HepG2 (cell line): ENCODE data around the gene TIMM8B. TPM values are rescaled to one million over a fixed set of nuclear protein-coding genes. Genes with fewer than 3 reads are reported as not detected.

Experiments used
- ATAD3A ChIP-seq: sonication (generic); formaldehyde crosslinking; IDR thresholded peaks from 2 replicates; pipeline ENCODE4 v1.4.0; 2020; ENCODE audit warnings: missing genetic modification reagents
- ATF2 ChIP-seq: sonication (generic); formaldehyde crosslinking; IDR thresholded peaks from 2 replicates; pipeline ENCODE4 v1.4.0; 2020; ENCODE audit warnings: missing genetic modification reagents
- DMAP1 ChIP-seq: IDR thresholded peaks from 2 replicates; pipeline ENCODE4 v1.6.1; 2016
- EHMT2 ChIP-seq: fragments of 200-600 bp; sonication (generic); IDR thresholded peaks from 2 replicates; pipeline ENCODE4 v1.7.0; 2017; ENCODE audit warnings: antibody characterized with exemption, low read depth, low read length, borderline replicate concordance
- ELF3 ChIP-seq: IDR thresholded peaks from 2 replicates; pipeline ENCODE4 v1.6.1; 2016; ENCODE audit warnings: missing genetic modification reagents, missing compliant biosample characterization
- FOXA1 ChIP-seq, 2 experiments: fragments of 450-650 bp in 1 of 2; sonication (generic) in 1 of 2; formaldehyde crosslinking in 1 of 2; IDR thresholded peaks; 2 replicates each; pipeline versions ENCODE4 v1.4.0 to v1.6.1; 2016 to 2020; ENCODE audit warnings: missing genetic modification reagents in 1 of 2
- HNF4G ChIP-seq, 2 experiments: sonication (generic) in 1 of 2; formaldehyde crosslinking in 1 of 2; IDR thresholded peaks; 2 replicates each; pipeline versions ENCODE4 v1.4.0 to v1.6.1; 2011 to 2020; ENCODE audit warnings: borderline replicate concordance in 2 of 2, low read depth in 2 of 2, mild to moderate bottlenecking in 2 of 2, low read length in 1 of 2, missing genetic modification reagents in 1 of 2, moderate library complexity in 1 of 2
- LRRFIP1 ChIP-seq: sonication (generic); formaldehyde crosslinking; conservative IDR thresholded peaks from 2 replicates; pipeline ENCODE4 v1.4.0; 2020; ENCODE audit warnings: missing genetic modification reagents
- SAP130 ChIP-seq: IDR thresholded peaks from 2 replicates; pipeline ENCODE4 v1.6.1; 2016; ENCODE audit warnings: low read depth
- TEAD3 ChIP-seq: optimal IDR thresholded peaks from 2 replicates; pipeline ENCODE3; 2016; ENCODE audit warnings: borderline replicate concordance
- XRCC5 ChIP-seq: fragments of 200-400 bp; formaldehyde crosslinking; optimal IDR thresholded peaks from 2 replicates; pipeline ENCODE3; 2017; ENCODE audit warnings: mild to moderate bottlenecking, low read length
- ZFP36L1 ChIP-seq: sonication (generic); formaldehyde crosslinking; IDR thresholded peaks from 2 replicates; pipeline ENCODE4 v1.8.0; 2022; ENCODE audit warnings: mild to moderate bottlenecking, missing genetic modification reagents, moderate library complexity
- ZNF407 ChIP-seq: sonication (generic); formaldehyde crosslinking; IDR thresholded peaks from one replicate; pipeline ENCODE4 v1.5.1; 2020; ENCODE audit warnings: mild to moderate bottlenecking, missing genetic modification reagents; ENCODE audit errors: not compliant biosample characterization
- ZNF776 ChIP-seq: sonication (generic); formaldehyde crosslinking; IDR thresholded peaks from 2 replicates; pipeline ENCODE4 v1.4.0; 2020; ENCODE audit warnings: mild to moderate bottlenecking, missing genetic modification reagents
- ZNF781 ChIP-seq: sonication (generic); formaldehyde crosslinking; IDR thresholded peaks from 2 replicates; pipeline ENCODE4 v1.5.1; 2020; ENCODE audit warnings: borderline replicate concordance, mild to moderate bottlenecking, missing genetic modification reagents; ENCODE audit errors: not compliant biosample characterization
- ZNF850 ChIP-seq: sonication (generic); formaldehyde crosslinking; conservative IDR thresholded peaks from 2 replicates; pipeline ENCODE4 v1.9.0; 2021; ENCODE audit warnings: mild to moderate bottlenecking, missing genetic modification reagents
- ZSCAN9 ChIP-seq: IDR thresholded peaks from 2 replicates; pipeline ENCODE4 v1.6.1; 2016; ENCODE audit warnings: borderline replicate concordance
- polyA plus RNA-seq, 8 experiments: library from polyadenylated mRNA; depleted of rRNA in 3 of 8; stranded (reverse) in 7 of 8; unstranded in 1 of 8; fragments of >200 nt; fragmentation: Illumina TruSeq in 4 of 8; extraction: Trizol in 4 of 8; gene quantifications; 2 replicates each; pipeline versions ENCODE4 v1.2.1 to v1.2.3, GENCODE V29; 2011 to 2016; ENCODE audit warnings: low read depth in 4 of 8, missing spikeins in 1 of 8, mixed read lengths in 1 of 8; ENCODE audit not compliant: insufficient read depth in 1 of 8
- total RNA-seq, 5 experiments: library from RNA; depleted of rRNA; stranded (reverse); fragments of >200 nt; fragmentation: Illumina TruSeq; extraction: Trizol; gene quantifications; 2 replicates each; pipeline ENCODE4 v1.2.3, GENCODE V29; 2016; ENCODE audit warnings: low read depth in 1 of 5

TIMM8B gene
- total and polyA plus RNA-seq, 2 of the 13 experiments (the other 11 are each of a cell fraction or from before 2014, with no cell fraction given), result 84.5 to 98.3 TPM

DNA sequence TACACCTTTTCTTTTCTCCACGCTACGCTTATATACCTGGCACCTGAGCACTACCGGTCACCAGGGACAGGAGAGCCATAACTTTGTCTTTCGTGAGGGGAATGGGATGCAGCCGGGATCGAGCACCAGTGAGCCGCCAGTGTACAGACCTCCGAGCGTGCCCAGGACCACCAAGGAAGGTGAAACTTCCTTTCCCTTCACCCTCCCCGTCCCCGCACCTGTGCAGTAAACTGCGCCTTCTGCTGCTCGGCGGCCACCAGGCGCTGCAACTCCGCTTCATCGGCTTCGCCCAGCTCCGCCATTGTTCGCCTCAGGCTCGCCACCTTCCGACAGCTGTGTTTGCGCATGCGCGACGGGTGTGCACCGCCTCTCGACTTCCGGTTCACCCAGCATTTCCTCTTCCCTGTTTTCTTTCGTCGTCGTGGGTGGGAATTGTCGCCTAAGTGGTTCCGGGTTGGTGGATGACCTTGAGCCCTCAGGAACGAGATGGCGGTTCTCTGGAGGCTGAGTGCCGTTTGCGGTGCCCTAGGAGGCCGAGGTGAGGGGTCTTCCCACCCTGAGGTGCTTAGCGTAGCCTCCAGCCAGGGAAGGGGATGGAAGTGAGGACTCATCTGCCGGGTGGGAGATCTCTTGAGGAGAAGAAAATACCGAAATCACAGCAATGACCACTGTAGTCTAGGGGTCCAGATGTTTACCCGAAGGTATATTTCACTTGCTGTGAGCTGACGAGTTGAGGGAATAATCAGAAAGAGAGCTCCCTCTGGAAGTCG, at the start of gene TIMM8B, which contains the start of gene SDHD (continued):
- TF ChIP-seq TEAD3 (CRISPR knock-in tag) (peak; percentile 67), XRCC5 (peak; percentile 21), ZFP36L1 (CRISPR knock-in tag) (peak; percentile 57), SAP130 (peak; percentile 97), LRRFIP1 (CRISPR knock-in tag) (no peak), ZNF776 (CRISPR knock-in tag) (peak; percentile 54; the same call in 1 of the 2 replicates), HNF4G (IDR thresholded peaks at IDR 0.05; ENCODE audit: borderline replicate concordance, low read depth, low read length) (no peak), HNF4G (CRISPR knock-in tag; IDR thresholded peaks at IDR 0.05; ENCODE audit: borderline replicate concordance, low read depth) (peak; percentile 41; the same call in 1 of the 2 replicates), ZNF781 (CRISPR knock-in tag) (peak; percentile 68), ZNF850 (no peak), ELF3 (CRISPR knock-in tag) (peak; percentile 97), EHMT2 (no peak), ATAD3A (no peak), DMAP1 (CRISPR knock-in tag) (peak; percentile 85; the same call in 1 of the 2 replicates), ATF2 (CRISPR knock-in tag) (peak; percentile 72), ZSCAN9 (CRISPR knock-in tag) (peak; percentile 90), FOXA1 (IDR thresholded peaks at IDR 0.05) (no peak), FOXA1 (CRISPR knock-in tag; IDR thresholded peaks at IDR 0.05) (peak; percentile 74; the same call in 1 of the 2 replicates), ZNF407 (CRISPR knock-in tag) (peak; percentile 68)
